GM19238 (cell line): ENCODE results near the gene TCF7.

Experiments
- DNase-seq: peaks from one replicate; pipeline ENCODE4 v3.0.0; 2011; ENCODE audit warnings: low spot score; ENCODE audit not compliant: insufficient read length

TCF7 gene

DNA sequence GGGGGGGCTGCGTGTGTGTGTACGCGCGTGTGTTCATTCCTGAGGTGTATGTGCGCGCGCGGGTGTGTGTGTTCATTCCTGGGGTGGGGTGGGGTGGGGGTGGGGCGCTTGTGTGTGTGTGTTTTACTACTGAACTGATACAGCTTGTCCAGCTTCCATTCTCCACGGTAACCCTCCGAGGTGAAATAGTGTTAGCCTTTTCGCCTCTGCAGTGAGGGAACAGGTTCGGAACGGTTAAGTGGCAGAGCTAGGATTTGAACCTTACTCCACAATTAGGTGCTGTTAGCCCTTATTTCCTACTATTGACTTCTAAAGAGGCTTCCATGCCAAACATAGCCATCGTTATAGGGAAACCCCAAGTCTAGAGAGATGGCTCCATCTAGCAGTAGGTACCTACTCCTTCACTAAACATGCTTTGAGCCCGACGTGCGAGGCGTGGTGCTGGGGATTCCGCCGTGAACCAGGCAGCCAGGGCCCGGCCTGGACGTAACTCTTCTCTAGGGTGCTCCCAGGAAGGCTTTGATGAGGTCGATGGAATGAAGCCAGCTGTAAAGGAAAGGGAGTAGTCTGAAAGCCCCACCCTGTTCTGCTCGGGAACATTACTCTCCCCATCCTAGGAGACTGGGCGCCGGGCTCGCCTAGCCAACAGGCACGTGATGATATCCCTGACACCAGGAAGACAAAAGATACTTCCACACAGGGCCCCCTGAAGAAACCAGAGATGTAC lies 63.1 kb downstream of the TCF7 start:
- DNase-seq = peak; percentile 16

DNA sequence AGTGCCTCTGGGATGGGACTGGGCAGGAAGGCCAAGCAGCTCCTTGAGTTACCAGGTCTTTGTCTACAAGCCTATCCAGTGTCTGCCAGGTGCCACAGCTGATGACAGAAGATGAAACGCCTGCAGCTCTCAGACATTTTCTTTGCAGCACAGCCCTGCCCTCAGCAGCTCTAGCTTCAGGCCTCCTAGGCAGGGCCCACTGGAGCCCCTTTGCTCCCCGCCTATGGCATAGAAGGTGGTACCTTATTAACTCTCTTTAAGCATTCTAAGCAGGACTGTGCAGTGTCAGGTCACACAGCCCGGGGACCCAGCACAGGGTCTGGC lies 63.6 kb downstream of the TCF7 start:
- DNase-seq = no peak

DNA sequence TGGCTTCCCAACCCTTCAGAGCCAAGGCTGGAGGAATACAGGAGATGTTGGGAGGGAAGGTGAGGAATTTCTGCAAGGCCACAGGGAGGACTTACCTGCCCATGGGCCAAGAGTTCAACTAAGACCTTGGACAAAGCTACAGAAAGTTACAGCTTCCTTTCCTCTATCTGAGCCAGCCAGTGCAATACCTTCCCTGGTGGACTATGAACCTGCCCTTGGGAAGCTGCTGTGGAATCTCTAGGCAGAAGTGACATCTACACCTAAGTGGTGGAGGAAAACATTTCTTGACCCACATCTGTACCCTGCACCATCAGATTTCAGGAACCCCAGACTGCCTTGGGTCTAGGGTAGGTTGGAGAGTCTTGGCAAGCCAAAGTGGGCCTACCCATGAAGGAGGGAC lies 69.0 kb downstream of the TCF7 start:
- no peak for DNase-seq

DNA sequence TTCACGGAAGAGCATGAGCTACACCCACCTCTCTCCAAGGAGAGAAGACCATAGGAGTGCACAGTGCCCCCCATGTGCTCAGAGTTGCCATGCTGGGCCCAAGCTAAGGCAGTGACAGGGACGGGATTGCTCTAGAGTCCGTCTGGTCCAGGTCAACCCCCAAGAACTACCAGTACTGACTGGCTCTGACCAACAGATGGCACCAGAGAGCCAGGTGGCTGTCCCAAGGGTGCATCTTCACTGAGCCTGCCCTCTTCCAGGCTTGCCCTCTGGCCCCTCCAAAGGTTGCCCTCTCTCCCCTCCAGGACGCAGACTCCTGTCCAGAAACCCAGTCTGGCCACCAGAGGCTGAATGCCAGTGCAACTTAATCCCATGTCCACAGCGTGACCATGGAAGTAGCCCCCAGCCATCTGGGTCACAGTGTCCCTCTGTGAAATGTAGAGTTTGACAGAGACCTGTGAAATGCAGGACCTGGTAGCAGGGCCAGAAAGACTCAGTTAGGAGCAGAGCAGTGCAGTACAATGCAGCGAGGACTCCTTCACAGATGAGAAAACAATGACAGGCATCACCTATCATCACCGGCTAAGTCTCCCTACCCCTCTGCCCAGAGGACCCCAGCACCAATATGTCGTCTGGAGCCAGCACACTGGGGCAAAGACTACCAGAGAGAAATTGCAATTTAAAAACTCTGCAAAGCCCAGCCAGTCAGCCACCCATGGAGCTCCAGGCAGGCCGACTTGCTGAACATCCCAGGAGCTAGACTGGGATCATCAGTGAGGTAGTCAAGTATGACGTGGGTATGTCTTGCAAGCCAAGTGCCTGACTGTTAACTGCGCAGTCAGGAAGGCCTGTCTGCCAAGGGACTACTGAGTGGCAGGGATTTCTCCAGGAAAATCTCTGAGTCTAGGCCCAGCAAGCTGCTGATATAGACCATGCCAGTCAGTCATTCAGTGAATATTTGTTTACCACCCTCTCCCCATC lies 70.0 kb downstream of the TCF7 start:
- peak; percentile 70 for DNase-seq

DNA sequence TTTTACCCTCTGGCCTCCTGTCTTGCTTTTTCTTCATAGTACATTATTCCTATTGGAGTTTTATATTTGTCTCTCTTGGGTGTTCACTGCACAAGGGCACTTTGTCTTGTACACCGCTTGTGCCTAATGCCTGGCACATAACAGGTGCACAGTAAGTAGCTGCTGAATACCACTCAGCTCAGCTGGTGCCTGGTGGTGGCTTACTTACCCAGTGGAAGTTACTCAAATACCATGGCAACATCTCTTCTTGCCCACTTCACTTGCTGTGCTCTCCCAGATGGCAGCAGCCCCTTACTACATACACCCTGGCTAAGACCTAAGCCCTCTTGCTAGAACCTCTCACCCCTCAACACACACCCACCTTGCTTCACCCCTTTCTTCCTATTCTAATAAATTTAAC lies 73.6 kb downstream of the TCF7 start:
- no peak for DNase-seq

DNA sequence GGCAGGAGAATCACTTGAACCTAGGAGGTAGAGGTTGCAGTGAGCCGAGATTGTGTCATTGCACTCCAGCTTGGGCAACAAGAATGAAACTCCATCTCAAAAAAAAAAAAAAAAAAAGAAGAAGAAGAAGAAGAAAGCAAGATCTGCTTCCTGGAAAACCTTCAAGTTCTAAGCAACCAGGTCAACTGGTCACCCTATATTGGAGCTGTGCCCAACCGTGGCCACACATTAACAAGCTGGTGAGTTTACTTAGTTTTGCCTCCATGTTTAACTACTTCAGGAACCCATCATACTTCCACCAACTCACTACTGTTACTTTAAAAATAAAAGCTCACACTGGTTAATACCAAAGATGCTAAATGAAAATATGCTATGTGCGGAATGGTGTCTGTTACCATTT lies 74.5 kb downstream of the TCF7 start:
- DNase-seq = no peak

DNA sequence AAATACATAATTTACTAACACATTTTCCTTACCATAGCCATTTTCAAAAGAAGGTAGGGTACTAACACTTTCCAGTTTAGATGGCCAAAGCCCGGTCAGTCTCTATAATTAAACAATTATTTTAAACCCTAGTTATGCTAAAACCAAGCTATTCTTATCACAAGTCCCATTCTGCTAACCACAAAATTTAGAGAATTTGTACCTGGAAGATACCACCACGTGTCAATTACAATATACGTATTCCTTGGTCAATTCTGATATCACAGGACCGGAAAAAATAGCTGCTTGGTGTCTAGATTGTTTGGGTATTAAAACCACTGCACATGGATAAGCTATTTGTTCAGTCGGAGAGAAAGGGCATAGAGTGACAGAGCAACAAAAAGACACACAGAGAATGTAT lies 81.2 kb downstream of the TCF7 start:
- DNase-seq = no peak
